ENCODE measurements around the gene OSBP2. TPM values are rescaled to one million over a fixed set of nuclear protein-coding genes. Genes with fewer than 3 reads are reported as not detected.

OSBP2 gene
- total and polyA plus RNA-seq, 10 donors = 0.38 to 41.4 (median 6.5) TPM

DNA sequence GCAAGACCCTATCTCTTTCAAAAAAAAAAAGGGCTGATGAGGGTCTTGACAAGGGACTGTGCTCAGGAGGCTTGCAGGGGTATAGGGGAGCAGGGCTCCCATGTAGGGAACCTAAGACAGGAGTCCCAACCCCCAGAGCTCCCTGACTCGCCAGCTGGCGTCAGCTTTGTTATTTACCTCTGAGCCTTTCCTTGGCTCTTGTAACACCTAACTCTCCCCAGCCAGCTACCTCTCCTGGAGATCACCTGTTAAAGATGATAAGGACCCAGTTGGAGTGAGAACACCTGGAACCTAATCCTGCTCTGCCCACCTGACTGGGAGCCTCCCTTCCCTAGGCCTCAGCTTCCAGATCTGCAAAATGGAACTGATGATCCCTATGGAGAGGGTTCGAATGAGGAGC lies 45.8 kb upstream of the OSBP2 start:
- DNase-seq = no peak
- intact Hi-C loops (cut with DNase I; ENCODE audit: low total_unique reads) = no loop called here
- Histone ChIP-seq H3K27me3 (replicated peaks in 1 of 7) (no peaks in the 10 kb centered on the region), H3K36me3 (peaks cover 0 to 17% (median 0%) of the 10 kb centered on the region in 6 donors), H3K4me3 (no peak overlapping the region), H3K4me1 (peaks cover 0 to 5% (median 2%) of the 10 kb centered on the region in 6 donors), H3K9me3 (no peaks in the 10 kb centered on the region), H3K27ac (no peak overlapping the region)
- TF ChIP-seq, protein P1, sequence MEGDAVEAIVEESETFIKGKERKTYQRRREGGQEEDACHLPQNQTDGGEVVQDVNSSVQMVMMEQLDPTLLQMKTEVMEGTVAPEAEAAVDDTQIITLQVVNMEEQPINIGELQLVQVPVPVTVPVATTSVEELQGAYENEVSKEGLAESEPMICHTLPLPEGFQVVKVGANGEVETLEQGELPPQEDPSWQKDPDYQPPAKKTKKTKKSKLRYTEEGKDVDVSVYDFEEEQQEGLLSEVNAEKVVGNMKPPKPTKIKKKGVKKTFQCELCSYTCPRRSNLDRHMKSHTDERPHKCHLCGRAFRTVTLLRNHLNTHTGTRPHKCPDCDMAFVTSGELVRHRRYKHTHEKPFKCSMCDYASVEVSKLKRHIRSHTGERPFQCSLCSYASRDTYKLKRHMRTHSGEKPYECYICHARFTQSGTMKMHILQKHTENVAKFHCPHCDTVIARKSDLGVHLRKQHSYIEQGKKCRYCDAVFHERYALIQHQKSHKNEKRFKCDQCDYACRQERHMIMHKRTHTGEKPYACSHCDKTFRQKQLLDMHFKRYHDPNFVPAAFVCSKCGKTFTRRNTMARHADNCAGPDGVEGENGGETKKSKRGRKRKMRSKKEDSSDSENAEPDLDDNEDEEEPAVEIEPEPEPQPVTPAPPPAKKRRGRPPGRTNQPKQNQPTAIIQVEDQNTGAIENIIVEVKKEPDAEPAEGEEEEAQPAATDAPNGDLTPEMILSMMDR (IDR thresholded peaks at IDR 0.05 in 8 of 11, conservative IDR thresholded peaks at IDR 0.05 in 3 of 11) = no peak
- TF ChIP-seq POLR2A (IDR thresholded peaks at IDR 0.05) (no peak), POLR2AphosphoS5 (IDR thresholded peaks at IDR 0.05) (no peak)
- WGBS, 5 donors = 88 to 100% (median 95%) methylated on average over 3 of the region's 3 CpGs

DNA sequence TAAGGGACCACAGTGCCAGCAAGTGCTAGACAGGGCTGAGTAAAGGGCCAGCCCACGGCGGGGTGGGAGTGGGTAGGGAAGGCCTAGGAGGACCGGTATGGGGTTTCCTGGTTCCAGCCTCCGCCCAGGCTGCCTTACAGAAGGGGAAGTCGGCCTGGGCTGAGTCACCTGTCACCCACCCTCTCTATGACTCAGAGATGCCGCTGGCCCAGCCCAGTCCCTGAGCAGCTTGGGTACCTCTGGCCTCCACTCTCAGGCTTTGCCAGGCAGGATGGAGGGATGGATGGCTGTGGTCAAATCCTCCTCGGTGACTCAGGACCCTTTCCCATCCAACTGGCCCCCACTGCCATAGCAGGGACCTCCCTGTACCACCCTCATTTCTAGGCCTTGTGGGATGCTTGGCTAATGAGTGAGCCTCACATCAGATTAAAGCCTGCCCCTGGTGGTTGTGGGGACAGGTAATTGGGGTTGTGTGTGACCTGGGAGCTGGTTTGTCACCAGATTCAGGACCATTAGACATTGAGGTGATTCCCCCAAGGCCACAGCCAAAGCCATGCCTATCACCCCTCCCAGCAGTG lies 45.2 kb upstream of the OSBP2 start:
- Histone ChIP-seq H3K9me3 (no peaks in the 10 kb centered on the region), H3K27me3 (replicated peaks in 1 of 7) (no peaks in the 10 kb centered on the region), H3K4me3 (no peak overlapping the region), H3K36me3 (peaks cover 0 to 23% (median 0%) of the 10 kb centered on the region in 6 donors), H3K4me1 (peaks cover 0 to 5% (median 2%) of the 10 kb centered on the region in 6 donors), H3K27ac (no peak overlapping the region)
- TF ChIP-seq, protein P1 (IDR thresholded peaks at IDR 0.05 in 8 of 11, conservative IDR thresholded peaks at IDR 0.05 in 3 of 11) = no peak
- TF ChIP-seq POLR2AphosphoS5 (IDR thresholded peaks at IDR 0.05) (no peak), POLR2A (IDR thresholded peaks at IDR 0.05) (no peak)
- 14 to 40% (median 25%) methylated on average over 5 to 7 of the region's 7 CpGs for WGBS, 5 donors
- intact Hi-C loops (cut with DNase I; ENCODE audit: low total_unique reads) = no loop called here
- no peak for DNase-seq

DNA sequence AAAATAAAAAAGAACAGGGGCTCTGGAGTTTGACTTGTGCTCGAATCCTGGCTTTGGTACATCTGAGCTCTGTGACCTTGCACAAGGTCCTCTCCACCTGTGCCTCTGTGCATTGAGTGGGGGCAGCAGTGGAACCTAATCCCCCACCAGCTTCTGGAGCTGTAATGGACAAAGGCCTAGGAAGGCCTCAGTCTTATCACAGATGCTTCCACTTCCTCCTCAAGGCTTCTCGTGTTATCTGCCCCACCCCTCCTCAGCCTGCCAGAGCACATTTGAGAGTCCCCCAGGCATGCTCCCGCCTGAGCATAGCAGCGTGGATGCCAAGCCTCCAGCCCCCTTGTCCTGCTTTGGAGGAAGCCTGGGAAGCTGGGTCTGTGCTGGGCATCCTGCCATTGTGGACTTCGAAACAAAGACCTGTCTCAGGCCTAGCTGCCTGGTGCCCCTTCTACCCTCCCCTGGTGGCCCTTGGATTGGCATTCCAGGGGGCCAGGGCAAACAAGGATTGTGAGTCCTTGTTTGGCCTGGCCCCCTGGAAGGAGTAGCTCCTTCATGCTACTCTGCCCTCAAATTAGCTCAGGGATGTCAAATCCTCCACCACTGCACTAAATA lies 44.1 kb upstream of the OSBP2 start:
- Histone ChIP-seq H3K4me1 (peaks cover 0 to 5% (median 2%) of the 10 kb centered on the region in 6 donors), H3K27ac (no peak overlapping the region), H3K36me3 (peaks cover 0 to 26% (median 0%) of the 10 kb centered on the region in 6 donors), H3K9me3 (no peaks in the 10 kb centered on the region), H3K27me3 (replicated peaks in 1 of 7) (no peaks in the 10 kb centered on the region), H3K4me3 (no peak overlapping the region)
- whole genome bisulfite sequencing, 5 donors = 59 to 73% (median 68%) methylated on average over 4 to 5 of the region's 5 CpGs
- intact Hi-C loops (cut with DNase I; ENCODE audit: low total_unique reads) = no loop called here
- TF ChIP-seq POLR2AphosphoS5 (IDR thresholded peaks at IDR 0.05) = no peak
- TF ChIP-seq, protein P1 (IDR thresholded peaks at IDR 0.05 in 8 of 11, conservative IDR thresholded peaks at IDR 0.05 in 3 of 11) = no peak
- TF ChIP-seq POLR2A (IDR thresholded peaks at IDR 0.05) = no peak
- DNase-seq = no peak

DNA sequence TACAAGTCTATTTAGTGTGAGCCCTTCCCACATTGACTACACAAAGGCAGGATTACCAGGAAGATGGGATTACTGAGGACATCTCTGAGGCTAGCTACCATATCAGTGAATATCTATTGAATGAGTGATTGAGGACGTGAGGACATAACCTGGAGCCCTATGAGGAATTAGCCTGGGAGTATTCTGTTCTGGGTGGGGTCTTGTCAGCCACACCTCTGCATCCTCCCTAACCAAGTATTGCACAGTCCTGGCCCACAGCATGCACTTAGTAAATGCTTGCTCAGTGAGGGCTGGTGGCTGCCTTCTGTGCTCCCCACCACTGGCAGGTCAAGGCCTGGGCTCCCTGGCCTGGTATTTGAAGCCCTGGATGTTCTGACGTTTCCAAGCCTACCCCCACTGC lies 41.8 kb upstream of the OSBP2 start:
- Histone ChIP-seq H3K9me3 (no peaks in the 10 kb centered on the region), H3K36me3 (peaks cover 0 to 12% (median 0%) of the 10 kb centered on the region in 6 donors), H3K4me3 (no peak overlapping the region), H3K4me1 (peaks cover 0 to 5% (median 2%) of the 10 kb centered on the region in 6 donors), H3K27ac (no peak overlapping the region), H3K27me3 (replicated peaks in 1 of 7) (no peaks in the 10 kb centered on the region)
- intact Hi-C loops (cut with DNase I; ENCODE audit: low total_unique reads) = no loop called here
- TF ChIP-seq POLR2AphosphoS5 (IDR thresholded peaks at IDR 0.05) = no peak
- TF ChIP-seq, protein P1 (IDR thresholded peaks at IDR 0.05 in 8 of 11, conservative IDR thresholded peaks at IDR 0.05 in 3 of 11) = no peak
- no peak for TF ChIP-seq POLR2A (IDR thresholded peaks at IDR 0.05)
- DNase-seq = no peak
- WGBS, 5 donors = 77 to 94% (median 90%) methylated on average over 2 of the region's 2 CpGs
